SK-N-SH (cell line): Measurements from ENCODE around the gene ZNF516. TPM values are rescaled to one million over a fixed set of nuclear protein-coding genes. Genes with fewer than 3 reads are reported as not detected.

Experiments used
- CTCF ChIA-PET: fragments of 300-600, 350-600 bp; formaldehyde crosslinking; extraction: SDS; loops from one replicate; lab custom pipeline; 2021; lab: Yijun Ruan, JAX
- POLR2A ChIA-PET: fragments of 350-600 bp; sonication (Branson Sonifier 250); formaldehyde crosslinking; extraction: SDS; loops from one replicate; lab custom pipeline; 2020; ENCODE audit warnings: antibody characterized with exemption, inconsistent platforms; lab: Yijun Ruan, JAX
- DNase-seq: peaks from one replicate; pipeline ENCODE4 v3.0.0; 2012
- H2AFZ ChIP-seq: fragments of 200-600 bp; sonication (generic); 2 replicates; pipeline ENCODE4 v1.8.1; 2016; ENCODE audit warnings: antibody characterized with exemption, mild to moderate bottlenecking, low read depth
- H3F3A ChIP-seq: fragments of 200-600 bp; sonication (generic); replicated peaks from 2 replicates; pipeline ENCODE3; 2016; ENCODE audit warnings: antibody characterized with exemption, mild to moderate bottlenecking; ENCODE audit not compliant: insufficient read depth
- H3K27ac ChIP-seq, 2 experiments: fragments of 200-500 bp in 1 of 2; fragments of 200-600 bp in 1 of 2; sonication (Bioruptor generic) in 1 of 2; sonication (generic), shearing (Covaris generic) in 1 of 2; 2 replicates each; pipeline versions ENCODE4 v1.5.1 to v1.6.1; 2014 to 2016; ENCODE audit warnings: low read depth in 2 of 2, inconsistent platforms in 1 of 2, low read length in 1 of 2, mild to moderate bottlenecking in 1 of 2, mixed read lengths in 1 of 2
- H3K27me3 ChIP-seq: fragments of 200-600 bp; sonication (generic), shearing (Covaris generic); 2 replicates; pipeline ENCODE4 v1.6.1; 2016; ENCODE audit warnings: mixed run types; ENCODE audit not compliant: insufficient read depth
- H3K36me3 ChIP-seq, 2 experiments: fragments of 200-500 bp in 1 of 2; fragments of 200-600 bp in 1 of 2; sonication (Bioruptor generic) in 1 of 2; sonication (generic) in 1 of 2; replicated peaks in 1 of 2; 2 replicates each; pipeline versions ENCODE3 to v1.5.1; 2014 to 2016; ENCODE audit warnings: low read length in 1 of 2, mild to moderate bottlenecking in 1 of 2; ENCODE audit not compliant: insufficient read depth in 2 of 2, control insufficient read depth in 1 of 2
- H3K4me1 ChIP-seq, 2 experiments: fragments of 200-500 bp in 1 of 2; fragments of 200-600 bp in 1 of 2; sonication (Bioruptor generic) in 1 of 2; sonication (generic), shearing (Covaris generic) in 1 of 2; 2 replicates each; pipeline versions ENCODE4 v1.5.1 to v1.6.1; 2014 to 2016; ENCODE audit warnings: low read depth in 1 of 2, low read length in 1 of 2, mixed run types in 1 of 2; ENCODE audit not compliant: insufficient read depth in 2 of 2, control insufficient read depth in 1 of 2
- H3K4me2 ChIP-seq: fragments of 200-600 bp; sonication (generic), shearing (Covaris generic); 2 replicates; pipeline ENCODE4 v1.6.1; 2017; ENCODE audit warnings: mixed run types
- H3K4me3 ChIP-seq, 2 experiments: fragments of 200-500 bp in 1 of 2; fragments of 200-600 bp in 1 of 2; sonication (Bioruptor generic) in 1 of 2; sonication (generic), shearing (Covaris generic) in 1 of 2; 2 replicates each; pipeline versions ENCODE4 v1.5.1 to v1.8.1; 2014 to 2016; ENCODE audit warnings: low read depth in 2 of 2, inconsistent platforms in 1 of 2, low read length in 1 of 2, mild to moderate bottlenecking in 1 of 2, mixed read lengths in 1 of 2, moderate library complexity in 1 of 2
- H3K79me2 ChIP-seq: fragments of 200-600 bp; sonication (generic); 2 replicates; pipeline ENCODE4 v1.8.1; 2017; ENCODE audit warnings: mild to moderate bottlenecking; ENCODE audit not compliant: insufficient read depth
- H3K9ac ChIP-seq: fragments of 200-600 bp; sonication (generic); 2 replicates; pipeline ENCODE4 v1.6.1; 2017; ENCODE audit warnings: mixed run types
- H3K9me2 ChIP-seq: fragments of 200-600 bp; sonication (generic); 2 replicates; pipeline ENCODE4 v1.6.1; 2017; ENCODE audit warnings: mixed run types
- H3K9me3 ChIP-seq: fragments of 200-600 bp; sonication (generic); 2 replicates; pipeline ENCODE4 v1.6.1; 2017; ENCODE audit warnings: mixed run types, mild to moderate bottlenecking, moderate library complexity
- H4K20me1 ChIP-seq: fragments of 200-600 bp; sonication (generic); 2 replicates; pipeline ENCODE4 v1.6.1; 2017; ENCODE audit warnings: mild to moderate bottlenecking, mixed run types; ENCODE audit not compliant: insufficient read depth
- FOXJ3 ChIP-seq: sonication (generic); formaldehyde crosslinking; IDR thresholded peaks from 2 replicates; pipeline ENCODE4 v1.5.1; 2020; ENCODE audit warnings: mild to moderate bottlenecking, missing genetic modification reagents
- FOXM1 ChIP-seq: IDR thresholded peaks from 2 replicates; pipeline ENCODE4 v1.4.0; 2012; ENCODE audit warnings: low read depth, mild to moderate bottlenecking
- GABPA ChIP-seq: IDR thresholded peaks from 2 replicates; pipeline ENCODE4 v1.4.0; 2012; ENCODE audit warnings: low read depth, mild to moderate bottlenecking
- RFX5 ChIP-seq: IDR thresholded peaks from 2 replicates; pipeline ENCODE4 v1.6.1; 2012; ENCODE audit warnings: mild to moderate bottlenecking, improper control_type of control experiment, low read length
- RXRA ChIP-seq: IDR thresholded peaks from 2 replicates; pipeline ENCODE4 v1.4.0; 2012; ENCODE audit warnings: low read depth, mild to moderate bottlenecking, borderline replicate concordance
- SIN3A ChIP-seq: IDR thresholded peaks from 2 replicates; pipeline ENCODE4 v1.6.1; 2012; ENCODE audit warnings: low read depth, mild to moderate bottlenecking, low read length, moderate library complexity, borderline replicate concordance
- SMC3 ChIP-seq: IDR thresholded peaks from 2 replicates; pipeline ENCODE4 v1.6.1; 2012; ENCODE audit warnings: low read depth, low read length, improper control_type of control experiment
- TAF1 ChIP-seq: IDR thresholded peaks from 2 replicates; pipeline ENCODE4 v1.6.1; 2012; ENCODE audit warnings: low read depth, mild to moderate bottlenecking, low read length, moderate library complexity, borderline replicate concordance
- TEAD4 ChIP-seq: IDR thresholded peaks from 2 replicates; pipeline ENCODE4 v1.4.0; 2012; ENCODE audit warnings: mild to moderate bottlenecking, borderline replicate concordance; ENCODE audit not compliant: insufficient read depth
- WGBS: methylation state at CpG from one replicate; pipeline ENCODE4 v1.1.6; 2017; ENCODE audit warnings: low lambda C conversion rate; 5-methylcytosine and 5-hydroxymethylcytosine counted together
- polyA plus RNA-seq, 3 experiments: library from polyadenylated mRNA; depleted of rRNA; stranded (reverse); fragments of >200 nt; gene quantifications; 2 replicates each; pipeline ENCODE4 v1.2.3, GENCODE V29; 2012
- TF ChIP-seq, protein P1 (sequence below): IDR thresholded peaks from 2 replicates; pipeline ENCODE4 v1.4.0; 2012; ENCODE audit warnings: low read depth, borderline replicate concordance
- TF ChIP-seq, protein P2 (sequence below): fragments of 150-350 bp; IDR thresholded peaks from 2 replicates; pipeline ENCODE4 v1.6.1; 2017; ENCODE audit warnings: antibody characterized with exemption, low read length, low read depth, borderline replicate concordance
- TF ChIP-seq, protein P3 (sequence below): IDR thresholded peaks from 2 replicates; pipeline ENCODE4 v1.6.1; 2012; ENCODE audit warnings: mild to moderate bottlenecking, low read depth, low read length, moderate library complexity
- TF ChIP-seq, protein P4 (sequence below): IDR thresholded peaks from 2 replicates; pipeline ENCODE4 v1.4.0; 2012; ENCODE audit warnings: low read depth, borderline replicate concordance
- TF ChIP-seq, protein P5 (sequence below): fragments of 200-600 bp; sonication (generic); IDR thresholded peaks from 2 replicates; pipeline ENCODE4 v1.6.1; 2017; ENCODE audit warnings: antibody characterized with exemption, mild to moderate bottlenecking, moderate library complexity

The ZNF516 gene
- polyA plus RNA-seq, 1 of the 3 experiments (the other 2 are of a cell fraction), result 4.4 TPM

DNA sequence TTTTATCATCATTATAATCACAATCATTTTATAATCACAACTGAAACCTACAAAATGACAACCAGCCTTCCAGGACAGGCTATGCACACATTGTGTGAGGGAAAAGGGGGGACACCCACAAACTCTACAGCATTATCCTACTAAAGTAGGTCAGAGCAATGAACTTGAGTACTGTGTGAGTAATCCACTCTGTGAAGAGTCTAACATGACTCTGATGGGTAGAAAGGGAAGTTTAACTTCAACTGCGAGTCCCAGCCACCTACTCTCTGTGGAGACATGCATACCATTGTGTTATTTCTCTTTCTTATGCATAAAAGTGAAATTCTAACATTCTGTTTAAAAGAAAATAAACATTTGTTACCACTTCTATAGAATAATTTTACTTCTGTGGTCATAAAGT, 177.9 kb downstream of the ZNF516 start:
- no peaks in the 10 kb centered on the region for H3K4me1 ChIP-seq
- no peak overlapping the region for H3K4me3 ChIP-seq
- H3K27ac ChIP-seq, result no peak overlapping the region
- DNase-seq, result no peak
- 24% methylated on average over 1 of the region's 1 CpG for WGBS
- no peaks in the 10 kb centered on the region for H3K9me2 ChIP-seq
- CTCF ChIA-PET, result interaction anchor here (0.7 kb wide), 1 partner anchor 1663 kb away, joined by 3 read pairs; no protein-coding TSS in a partner anchor
- no peaks in the 10 kb centered on the region for H3K27me3 ChIP-seq
- TF ChIP-seq GABPA (no peak), TEAD4 (no peak), SMC3 (no peak), RFX5 (no peak), SIN3A (no peak), FOXM1 (no peak), RXRA (no peak)
- TF ChIP-seq, protein P1, sequence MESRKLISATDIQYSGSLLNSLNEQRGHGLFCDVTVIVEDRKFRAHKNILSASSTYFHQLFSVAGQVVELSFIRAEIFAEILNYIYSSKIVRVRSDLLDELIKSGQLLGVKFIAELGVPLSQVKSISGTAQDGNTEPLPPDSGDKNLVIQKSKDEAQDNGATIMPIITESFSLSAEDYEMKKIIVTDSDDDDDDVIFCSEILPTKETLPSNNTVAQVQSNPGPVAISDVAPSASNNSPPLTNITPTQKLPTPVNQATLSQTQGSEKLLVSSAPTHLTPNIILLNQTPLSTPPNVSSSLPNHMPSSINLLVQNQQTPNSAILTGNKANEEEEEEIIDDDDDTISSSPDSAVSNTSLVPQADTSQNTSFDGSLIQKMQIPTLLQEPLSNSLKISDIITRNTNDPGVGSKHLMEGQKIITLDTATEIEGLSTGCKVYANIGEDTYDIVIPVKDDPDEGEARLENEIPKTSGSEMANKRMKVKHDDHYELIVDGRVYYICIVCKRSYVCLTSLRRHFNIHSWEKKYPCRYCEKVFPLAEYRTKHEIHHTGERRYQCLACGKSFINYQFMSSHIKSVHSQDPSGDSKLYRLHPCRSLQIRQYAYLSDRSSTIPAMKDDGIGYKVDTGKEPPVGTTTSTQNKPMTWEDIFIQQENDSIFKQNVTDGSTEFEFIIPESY, result no peak
- TF ChIP-seq, protein P2, sequence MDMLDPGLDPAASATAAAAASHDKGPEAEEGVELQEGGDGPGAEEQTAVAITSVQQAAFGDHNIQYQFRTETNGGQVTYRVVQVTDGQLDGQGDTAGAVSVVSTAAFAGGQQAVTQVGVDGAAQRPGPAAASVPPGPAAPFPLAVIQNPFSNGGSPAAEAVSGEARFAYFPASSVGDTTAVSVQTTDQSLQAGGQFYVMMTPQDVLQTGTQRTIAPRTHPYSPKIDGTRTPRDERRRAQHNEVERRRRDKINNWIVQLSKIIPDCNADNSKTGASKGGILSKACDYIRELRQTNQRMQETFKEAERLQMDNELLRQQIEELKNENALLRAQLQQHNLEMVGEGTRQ, result no peak
- H4K20me1 ChIP-seq, result no peaks in the 10 kb centered on the region
- no peaks in the 10 kb centered on the region for H3K79me2 ChIP-seq
- H2AFZ ChIP-seq, result no peak overlapping the region
- H3K9ac ChIP-seq, result no peak overlapping the region
- H3K4me2 ChIP-seq, result no peak overlapping the region
- H3K36me3 ChIP-seq, result no peaks in the 10 kb centered on the region
- H3K9me3 ChIP-seq, result no peaks in the 10 kb centered on the region
- H3F3A ChIP-seq, result no peaks in the 10 kb centered on the region
- POLR2A ChIA-PET, result no interaction called here

DNA sequence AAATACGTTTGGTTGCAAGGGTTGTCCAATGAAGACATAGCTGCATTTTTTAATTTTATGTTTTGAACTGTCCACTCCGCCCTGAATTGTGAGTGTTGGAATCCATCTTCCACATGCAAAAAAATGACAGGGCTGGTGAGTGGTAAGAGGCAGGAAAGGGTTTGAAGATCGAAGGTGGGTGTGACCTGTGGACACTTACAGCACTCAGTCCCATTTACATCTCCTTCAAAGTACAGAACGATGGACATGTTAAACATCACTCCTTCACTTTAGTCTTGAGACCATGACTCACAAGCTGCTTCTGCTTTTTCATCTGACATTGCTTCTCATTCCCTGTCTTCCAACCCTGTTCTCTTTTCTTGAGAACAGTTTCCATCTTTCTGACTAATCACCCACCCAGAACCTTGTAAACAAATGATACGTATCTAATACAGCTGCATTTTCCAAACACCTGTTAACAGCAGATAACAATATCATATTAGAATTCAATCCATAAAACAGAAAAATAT, 179.3 kb downstream of the ZNF516 start:
- no peaks in the 10 kb centered on the region for H3K9me3 ChIP-seq
- H3K79me2 ChIP-seq, result no peaks in the 10 kb centered on the region
- no peak overlapping the region for H3K9ac ChIP-seq
- no peak overlapping the region for H3K4me2 ChIP-seq
- DNase-seq, result no peak
- WGBS, result 5% methylated on average over 5 of the region's 5 CpGs
- no peaks in the 10 kb centered on the region for H3K4me1 ChIP-seq
- POLR2A ChIA-PET, result interaction anchor here (0.5 kb wide), 1 partner anchor 223 kb away, joined by 3 read pairs; no protein-coding TSS in a partner anchor
- CTCF ChIA-PET, result interaction anchor here (1.0 to 1.2 kb wide), 2 partner anchors 9 to 33 kb away, joined by 3 read pairs; no protein-coding TSS in a partner anchor
- no peaks in the 10 kb centered on the region for H3K36me3 ChIP-seq
- H3F3A ChIP-seq, result no peaks in the 10 kb centered on the region
- no peaks in the 10 kb centered on the region for H3K27me3 ChIP-seq
- no peaks in the 10 kb centered on the region for H4K20me1 ChIP-seq
- H3K4me3 ChIP-seq, result no peak overlapping the region
- no peak overlapping the region for H2AFZ ChIP-seq
- H3K27ac ChIP-seq, result no peak overlapping the region
- TF ChIP-seq TAF1 (no peak), GABPA (no peak), TEAD4 (no peak), FOXJ3 (no peak), RXRA (no peak)
- TF ChIP-seq, protein P3, sequence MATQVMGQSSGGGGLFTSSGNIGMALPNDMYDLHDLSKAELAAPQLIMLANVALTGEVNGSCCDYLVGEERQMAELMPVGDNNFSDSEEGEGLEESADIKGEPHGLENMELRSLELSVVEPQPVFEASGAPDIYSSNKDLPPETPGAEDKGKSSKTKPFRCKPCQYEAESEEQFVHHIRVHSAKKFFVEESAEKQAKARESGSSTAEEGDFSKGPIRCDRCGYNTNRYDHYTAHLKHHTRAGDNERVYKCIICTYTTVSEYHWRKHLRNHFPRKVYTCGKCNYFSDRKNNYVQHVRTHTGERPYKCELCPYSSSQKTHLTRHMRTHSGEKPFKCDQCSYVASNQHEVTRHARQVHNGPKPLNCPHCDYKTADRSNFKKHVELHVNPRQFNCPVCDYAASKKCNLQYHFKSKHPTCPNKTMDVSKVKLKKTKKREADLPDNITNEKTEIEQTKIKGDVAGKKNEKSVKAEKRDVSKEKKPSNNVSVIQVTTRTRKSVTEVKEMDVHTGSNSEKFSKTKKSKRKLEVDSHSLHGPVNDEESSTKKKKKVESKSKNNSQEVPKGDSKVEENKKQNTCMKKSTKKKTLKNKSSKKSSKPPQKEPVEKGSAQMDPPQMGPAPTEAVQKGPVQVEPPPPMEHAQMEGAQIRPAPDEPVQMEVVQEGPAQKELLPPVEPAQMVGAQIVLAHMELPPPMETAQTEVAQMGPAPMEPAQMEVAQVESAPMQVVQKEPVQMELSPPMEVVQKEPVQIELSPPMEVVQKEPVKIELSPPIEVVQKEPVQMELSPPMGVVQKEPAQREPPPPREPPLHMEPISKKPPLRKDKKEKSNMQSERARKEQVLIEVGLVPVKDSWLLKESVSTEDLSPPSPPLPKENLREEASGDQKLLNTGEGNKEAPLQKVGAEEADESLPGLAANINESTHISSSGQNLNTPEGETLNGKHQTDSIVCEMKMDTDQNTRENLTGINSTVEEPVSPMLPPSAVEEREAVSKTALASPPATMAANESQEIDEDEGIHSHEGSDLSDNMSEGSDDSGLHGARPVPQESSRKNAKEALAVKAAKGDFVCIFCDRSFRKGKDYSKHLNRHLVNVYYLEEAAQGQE, result no peak
- TF ChIP-seq, protein P4, sequence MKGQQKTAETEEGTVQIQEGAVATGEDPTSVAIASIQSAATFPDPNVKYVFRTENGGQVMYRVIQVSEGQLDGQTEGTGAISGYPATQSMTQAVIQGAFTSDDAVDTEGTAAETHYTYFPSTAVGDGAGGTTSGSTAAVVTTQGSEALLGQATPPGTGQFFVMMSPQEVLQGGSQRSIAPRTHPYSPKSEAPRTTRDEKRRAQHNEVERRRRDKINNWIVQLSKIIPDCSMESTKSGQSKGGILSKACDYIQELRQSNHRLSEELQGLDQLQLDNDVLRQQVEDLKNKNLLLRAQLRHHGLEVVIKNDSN, result no peak
- TF ChIP-seq, protein P5, sequence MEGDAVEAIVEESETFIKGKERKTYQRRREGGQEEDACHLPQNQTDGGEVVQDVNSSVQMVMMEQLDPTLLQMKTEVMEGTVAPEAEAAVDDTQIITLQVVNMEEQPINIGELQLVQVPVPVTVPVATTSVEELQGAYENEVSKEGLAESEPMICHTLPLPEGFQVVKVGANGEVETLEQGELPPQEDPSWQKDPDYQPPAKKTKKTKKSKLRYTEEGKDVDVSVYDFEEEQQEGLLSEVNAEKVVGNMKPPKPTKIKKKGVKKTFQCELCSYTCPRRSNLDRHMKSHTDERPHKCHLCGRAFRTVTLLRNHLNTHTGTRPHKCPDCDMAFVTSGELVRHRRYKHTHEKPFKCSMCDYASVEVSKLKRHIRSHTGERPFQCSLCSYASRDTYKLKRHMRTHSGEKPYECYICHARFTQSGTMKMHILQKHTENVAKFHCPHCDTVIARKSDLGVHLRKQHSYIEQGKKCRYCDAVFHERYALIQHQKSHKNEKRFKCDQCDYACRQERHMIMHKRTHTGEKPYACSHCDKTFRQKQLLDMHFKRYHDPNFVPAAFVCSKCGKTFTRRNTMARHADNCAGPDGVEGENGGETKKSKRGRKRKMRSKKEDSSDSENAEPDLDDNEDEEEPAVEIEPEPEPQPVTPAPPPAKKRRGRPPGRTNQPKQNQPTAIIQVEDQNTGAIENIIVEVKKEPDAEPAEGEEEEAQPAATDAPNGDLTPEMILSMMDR, result no peak
- H3K9me2 ChIP-seq, result no peaks in the 10 kb centered on the region
